ENCODE data around the gene HECTD1.

DNA sequence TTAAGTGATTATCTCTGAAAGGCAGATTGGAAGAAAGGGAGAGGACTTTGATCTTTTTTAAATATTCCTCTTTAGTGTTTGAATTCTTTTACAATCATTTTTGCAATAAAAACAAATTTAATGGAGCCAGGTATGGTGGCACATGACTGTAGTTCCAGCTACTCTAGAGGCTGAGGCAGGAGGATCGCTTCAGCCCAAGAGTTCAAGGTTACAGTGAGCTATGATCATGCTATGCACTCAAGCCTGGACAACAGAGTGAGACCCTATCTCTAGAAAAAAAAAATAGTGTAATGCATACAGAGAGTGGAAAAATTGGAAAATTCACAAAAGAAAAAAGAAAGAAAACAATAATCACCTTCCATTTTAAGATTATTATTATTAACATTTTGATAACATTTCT lies 15.2 kb upstream of the HECTD1 start:
- TF ChIP-seq POLR2A (IDR thresholded peaks at IDR 0.05; ENCODE audit: low read length) (no peak), GATA1 (IDR thresholded peaks at IDR 0.05; ENCODE audit: low read depth, low read length) (no peak)
